Endodermal cell (in vitro differentiated cells): ENCODE data around the gene PARN. TPM values are rescaled to one million over a fixed set of nuclear protein-coding genes. Genes with fewer than 3 reads are reported as not detected.

ENCODE experiments used
- DNase-seq: peaks from one replicate; pipeline ENCODE4 v3.0.0-alpha.2; 2017
- H3K27ac ChIP-seq: 2 replicates; pipeline ENCODE4 v1.5.1; 2013; ENCODE audit warnings: mild to moderate bottlenecking, low read depth, low read length, moderate library complexity
- H3K27me3 ChIP-seq: 2 replicates; pipeline ENCODE4 v1.6.1; 2013; ENCODE audit warnings: mild to moderate bottlenecking, low read length, moderate library complexity; ENCODE audit not compliant: insufficient read depth, control insufficient read depth, poor library complexity, severe bottlenecking
- H3K36me3 ChIP-seq: 2 replicates; pipeline ENCODE4 v1.7.0; 2013; ENCODE audit warnings: mild to moderate bottlenecking, low read length, moderate library complexity; ENCODE audit not compliant: control insufficient read depth, insufficient read depth
- H3K4me1 ChIP-seq: one replicate; pipeline ENCODE4 v1.7.0; 2013; ENCODE audit warnings: low read length; ENCODE audit not compliant: control insufficient read depth, insufficient read depth
- H3K4me3 ChIP-seq: 2 replicates; pipeline ENCODE4 v1.5.1; 2013; ENCODE audit warnings: mild to moderate bottlenecking, low read length, moderate library complexity
- H3K9ac ChIP-seq: 2 replicates; pipeline ENCODE4 v1.6.1; 2013; ENCODE audit warnings: mild to moderate bottlenecking, low read length, moderate library complexity; ENCODE audit not compliant: poor library complexity, severe bottlenecking; ENCODE audit errors: extremely low read depth
- H3K9me3 ChIP-seq: 2 replicates; pipeline ENCODE4 v1.6.1; 2013; ENCODE audit warnings: mild to moderate bottlenecking, low read length, moderate library complexity; ENCODE audit not compliant: control insufficient read depth
- H3K27ac Mint-ChIP-seq: 2 replicates; pipeline ENCODE4 v1.8.0; 2020; ENCODE audit warnings: mixed read lengths
- H3K27me3 Mint-ChIP-seq: 2 replicates; pipeline ENCODE4 v1.8.0; 2021; ENCODE audit warnings: mild to moderate bottlenecking, mixed read lengths; ENCODE audit not compliant: insufficient read depth
- H3K36me3 Mint-ChIP-seq: 2 replicates; pipeline ENCODE4 v1.8.0; 2020; ENCODE audit warnings: low read depth, mixed read lengths
- H3K4me1 Mint-ChIP-seq: 2 replicates; pipeline ENCODE4 v1.8.0; 2020; ENCODE audit warnings: mixed read lengths
- H3K4me3 Mint-ChIP-seq: 2 replicates; pipeline ENCODE4 v1.8.0; 2020; ENCODE audit warnings: mild to moderate bottlenecking, moderate library complexity, mixed read lengths
- H3K9me3 Mint-ChIP-seq: 2 replicates; pipeline ENCODE4 v1.8.0; 2020; ENCODE audit warnings: mild to moderate bottlenecking, mixed read lengths
- WGBS, 2 experiments: methylation state at CpG; one replicate each; pipeline versions ENCODE4 v1.1.5 to v1.1.7; 2013; ENCODE audit warnings: missing lambda C conversion rate in 2 of 2, mixed read lengths in 1 of 2; ENCODE audit not compliant: insufficient coverage in 1 of 2, insufficient read length in 1 of 2; 5-methylcytosine and 5-hydroxymethylcytosine counted together
- total RNA-seq, 2 donors: library from RNA; stranded (reverse); fragmentation: NEBNext Ultra II Directional in 1 of 2; extraction: Animal tissue kit (Norgen Biotek cat#: 25700) in 1 of 2; gene quantifications; 2 replicates in 1 of 2; 3 replicates in 1 of 2; pipeline ENCODE4 v1.2.1, GENCODE V29; 2021
- TF ChIP-seq, protein P1 (sequence below): fragments of 200-600 bp; sonication (generic); conservative IDR thresholded peaks from 2 replicates; pipeline ENCODE4 v1.5.0; 2021; ENCODE audit warnings: antibody characterized with exemption, mild to moderate bottlenecking

The PARN gene
- total RNA-seq, 2 donors from 2014 or later = 43.7 to 45.7 TPM

DNA sequence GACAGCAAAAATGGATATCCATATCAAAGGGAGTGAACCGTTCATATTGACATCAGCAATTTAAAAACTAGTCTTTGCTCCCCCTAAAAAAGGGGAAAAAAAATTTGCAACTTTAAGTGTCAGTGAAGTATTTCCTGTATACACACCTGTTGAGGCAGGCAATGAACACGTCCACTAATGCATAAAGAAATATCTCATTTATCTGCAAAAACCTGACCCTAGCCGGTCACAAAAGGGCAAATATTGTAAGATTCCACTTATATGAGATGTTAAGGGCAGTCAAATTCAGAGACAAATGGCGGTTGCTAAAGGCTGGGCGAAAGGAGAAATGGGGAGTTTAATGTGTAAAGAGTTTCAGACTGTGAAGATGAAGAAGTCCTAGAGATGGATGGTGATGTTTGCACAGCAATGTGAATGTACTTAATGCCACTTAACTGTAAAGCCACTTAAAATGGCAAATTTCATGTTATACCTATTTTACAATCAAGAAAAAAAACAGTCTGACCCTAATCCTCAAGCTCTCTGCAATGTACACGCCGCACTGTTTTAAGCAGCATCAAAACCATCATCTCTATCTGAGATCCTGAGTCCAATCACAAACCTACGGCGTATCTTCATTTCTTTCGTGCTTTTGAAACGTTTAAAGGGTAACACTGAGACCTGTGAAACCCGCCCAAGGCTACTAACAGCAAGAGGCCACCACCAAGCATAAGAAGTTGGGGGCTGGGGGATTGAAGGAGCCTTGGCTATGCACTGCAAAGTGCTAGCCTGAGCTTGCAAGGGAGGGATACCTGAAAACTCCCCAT, 1.1 kb downstream of the PARN start:
- H3K27ac ChIP-seq = peak overlapping the region; percentile 88
- H3K36me3 ChIP-seq = peaks cover 45% of the 10 kb centered on the region
- Mint-ChIP-seq H3K4me3 (peak overlapping the region; percentile 83), H3K27ac (peak overlapping the region; percentile 98), H3K27me3 (no peaks in the 10 kb centered on the region), H3K4me1 (peaks cover 14% of the 10 kb centered on the region), H3K9me3 (no peaks in the 10 kb centered on the region), H3K36me3 (peaks cover 36% of the 10 kb centered on the region)
- DNase-seq = no peak
- peak overlapping the region; percentile 95 for H3K4me3 ChIP-seq
- 60 to 95% methylated on average over 7 to 12 of the region's 12 CpGs for WGBS, 2 experiments
- TF ChIP-seq, protein P1, sequence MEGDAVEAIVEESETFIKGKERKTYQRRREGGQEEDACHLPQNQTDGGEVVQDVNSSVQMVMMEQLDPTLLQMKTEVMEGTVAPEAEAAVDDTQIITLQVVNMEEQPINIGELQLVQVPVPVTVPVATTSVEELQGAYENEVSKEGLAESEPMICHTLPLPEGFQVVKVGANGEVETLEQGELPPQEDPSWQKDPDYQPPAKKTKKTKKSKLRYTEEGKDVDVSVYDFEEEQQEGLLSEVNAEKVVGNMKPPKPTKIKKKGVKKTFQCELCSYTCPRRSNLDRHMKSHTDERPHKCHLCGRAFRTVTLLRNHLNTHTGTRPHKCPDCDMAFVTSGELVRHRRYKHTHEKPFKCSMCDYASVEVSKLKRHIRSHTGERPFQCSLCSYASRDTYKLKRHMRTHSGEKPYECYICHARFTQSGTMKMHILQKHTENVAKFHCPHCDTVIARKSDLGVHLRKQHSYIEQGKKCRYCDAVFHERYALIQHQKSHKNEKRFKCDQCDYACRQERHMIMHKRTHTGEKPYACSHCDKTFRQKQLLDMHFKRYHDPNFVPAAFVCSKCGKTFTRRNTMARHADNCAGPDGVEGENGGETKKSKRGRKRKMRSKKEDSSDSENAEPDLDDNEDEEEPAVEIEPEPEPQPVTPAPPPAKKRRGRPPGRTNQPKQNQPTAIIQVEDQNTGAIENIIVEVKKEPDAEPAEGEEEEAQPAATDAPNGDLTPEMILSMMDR = no peak
- no peaks in the 10 kb centered on the region for H3K9me3 ChIP-seq
- H3K4me1 ChIP-seq = no peaks in the 10 kb centered on the region
- no peaks in the 10 kb centered on the region for H3K27me3 ChIP-seq
- H3K9ac ChIP-seq = peak overlapping the region; percentile 95

DNA sequence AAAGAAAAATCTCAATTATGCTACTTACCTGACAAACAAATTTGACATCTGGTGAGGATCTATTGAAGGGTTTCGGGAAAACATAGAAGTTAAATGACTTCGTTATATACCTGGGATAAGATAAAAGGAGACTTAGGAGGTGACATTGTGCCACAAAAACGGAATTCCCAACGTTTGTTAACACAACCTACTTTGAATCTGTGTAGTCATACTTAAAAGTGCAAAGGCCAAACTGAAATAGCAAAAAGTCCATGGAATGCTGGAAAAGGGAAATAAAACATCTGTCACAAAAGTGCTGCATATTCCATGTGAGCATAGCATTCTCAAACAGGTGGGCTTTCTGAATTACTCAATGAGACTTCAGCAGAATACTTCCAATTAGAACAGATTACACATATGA, 3.0 kb downstream of the PARN start:
- H3K27me3 Mint-ChIP-seq = no peaks in the 10 kb centered on the region
- H3K36me3 Mint-ChIP-seq = peaks cover 53% of the 10 kb centered on the region
- H3K27me3 ChIP-seq = no peaks in the 10 kb centered on the region
- H3K4me1 ChIP-seq = no peaks in the 10 kb centered on the region
- peaks cover 13% of the 10 kb centered on the region for H3K4me1 Mint-ChIP-seq
- H3K9me3 Mint-ChIP-seq = no peaks in the 10 kb centered on the region
- H3K36me3 ChIP-seq = peaks cover 62% of the 10 kb centered on the region
- 92 to 96% methylated on average over 4 of the region's 4 CpGs for WGBS, 2 experiments
- no peak overlapping the region for H3K4me3 Mint-ChIP-seq
- no peak overlapping the region for H3K9ac ChIP-seq
- H3K9me3 ChIP-seq = no peaks in the 10 kb centered on the region
- TF ChIP-seq, protein P1 = no peak
- no peak for DNase-seq
- H3K27ac ChIP-seq = no peak overlapping the region
- H3K4me3 ChIP-seq = no peak overlapping the region
- H3K27ac Mint-ChIP-seq = no peak overlapping the region

DNA sequence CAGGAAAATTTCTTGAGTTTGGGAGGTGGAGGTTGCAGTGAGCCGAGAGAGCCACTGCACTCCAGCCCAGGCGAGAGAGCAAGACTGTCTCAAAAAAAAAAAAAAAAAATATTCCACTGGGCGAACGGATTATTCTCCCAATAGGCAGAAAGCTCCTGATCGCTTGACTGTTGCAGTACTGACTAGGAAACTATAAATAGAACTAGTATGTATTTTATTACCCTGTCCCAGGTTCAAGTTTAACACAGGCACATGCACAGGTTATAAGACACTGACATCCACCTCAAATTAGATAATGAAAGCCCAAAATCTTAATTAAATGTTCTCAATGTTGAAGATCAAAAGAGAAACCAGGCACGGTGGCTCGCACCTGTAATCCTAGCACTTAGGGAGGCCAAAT, 11.5 kb downstream of the PARN start:
- Histone ChIP-seq H3K9ac (no peak overlapping the region), H3K27me3 (no peaks in the 10 kb centered on the region), H3K4me1 (no peaks in the 10 kb centered on the region), H3K4me3 (no peak overlapping the region), H3K9me3 (no peaks in the 10 kb centered on the region), H3K36me3 (peaks cover 70% of the 10 kb centered on the region), H3K27ac (no peak overlapping the region)
- Mint-ChIP-seq H3K4me3 (no peak overlapping the region), H3K4me1 (no peaks in the 10 kb centered on the region), H3K36me3 (peaks cover 72% of the 10 kb centered on the region), H3K27ac (no peak overlapping the region), H3K27me3 (no peaks in the 10 kb centered on the region), H3K9me3 (no peaks in the 10 kb centered on the region)
- TF ChIP-seq, protein P1 = no peak
- 72 to 82% methylated on average over 2 to 7 of the region's 7 CpGs for WGBS, 2 experiments
- DNase-seq = no peak
